Medulla oblongata (tissue), 1 donor: ENCODE results near the gene ODAD3.
"Not testable (repeated sequence)": the region's sequence is repeated elsewhere in the genome, so short reads cannot be mapped to it uniquely, and the experiment has no call there.

Source experiments
- DNase-seq: peaks from one replicate; pipeline ENCODE4 v3.0.0-alpha.2; 2015; ENCODE audit errors: extremely low spot score

ODAD3 gene

GRCh38 chr19:11437955-11438354 lies 3.0 kb upstream of the ODAD3 start:
- DNase-seq: no peak

- DNase-seq: no peak
These were observed 952 bp upstream of the ODAD3 start for GRCh38 chr19:11435833-11436313.

GRCh38 chr19:11434703-11435056 lies 241 bp downstream of the ODAD3 start:
- DNase-seq: no peak

GRCh38 chr19:11433526-11433925 lies 1.4 kb downstream of the ODAD3 start:
- DNase-seq: not testable (repeated sequence)

- no peak for DNase-seq
These were observed 8.3 kb downstream of the ODAD3 start for GRCh38 chr19:11426656-11427055.

- DNase-seq: no peak
These were observed 9.0 kb downstream of the ODAD3 start for GRCh38 chr19:11425719-11426457.

GRCh38 chr19:11423791-11424181 lies 11.1 kb downstream of the ODAD3 start:
- DNase-seq: no peak

- no peak for DNase-seq
These were observed 11.6 kb downstream of the ODAD3 start for GRCh38 chr19:11423164-11423790.

- peak; percentile 17 for DNase-seq
These were observed 12.5 kb downstream of the ODAD3 start for GRCh38 chr19:11422163-11423065.

GRCh38 chr19:11421371-11422098 lies 13.4 kb downstream of the ODAD3 start:
- DNase-seq: no peak

- DNase-seq: peak; percentile 35
These were observed 14.2 kb downstream of the ODAD3 start for GRCh38 chr19:11420429-11421370.

GRCh38 chr19:11418549-11419506 lies 16.1 kb downstream of the ODAD3 start, which contains the start of gene RGL3:
Gene RGL3, minus strand, starts transcription at chr19:11419314. Its CDS starts 36 bp downstream, at chr19:11419278.
- DNase-seq: no peak

GRCh38 chr19:11418094-11418548 lies 16.8 kb downstream of the ODAD3 start:
- DNase-seq: no peak

GRCh38 chr19:11416346-11417052 lies 18.4 kb downstream of the ODAD3 start:
- DNase-seq: no peak

- DNase-seq: no peak
These were observed 20.4 kb downstream of the ODAD3 start for GRCh38 chr19:11414544-11414943.

- DNase-seq: no peak
These were observed 24.2 kb downstream of the ODAD3 start for GRCh38 chr19:11410682-11411081.

GRCh38 chr19:11408591-11408990 lies 26.3 kb downstream of the ODAD3 start:
- no peak for DNase-seq

GRCh38 chr19:11406703-11407236 lies 28.2 kb downstream of the ODAD3 start:
- not testable (repeated sequence) for DNase-seq
